ENCODE measurements around the gene FBLIM1. TPM values are rescaled to one million over a fixed set of nuclear protein-coding genes. Genes with fewer than 3 reads are reported as not detected.

The FBLIM1 gene
- total RNA-seq, 1 experiment from 2014 or later = 6.0 TPM

DNA sequence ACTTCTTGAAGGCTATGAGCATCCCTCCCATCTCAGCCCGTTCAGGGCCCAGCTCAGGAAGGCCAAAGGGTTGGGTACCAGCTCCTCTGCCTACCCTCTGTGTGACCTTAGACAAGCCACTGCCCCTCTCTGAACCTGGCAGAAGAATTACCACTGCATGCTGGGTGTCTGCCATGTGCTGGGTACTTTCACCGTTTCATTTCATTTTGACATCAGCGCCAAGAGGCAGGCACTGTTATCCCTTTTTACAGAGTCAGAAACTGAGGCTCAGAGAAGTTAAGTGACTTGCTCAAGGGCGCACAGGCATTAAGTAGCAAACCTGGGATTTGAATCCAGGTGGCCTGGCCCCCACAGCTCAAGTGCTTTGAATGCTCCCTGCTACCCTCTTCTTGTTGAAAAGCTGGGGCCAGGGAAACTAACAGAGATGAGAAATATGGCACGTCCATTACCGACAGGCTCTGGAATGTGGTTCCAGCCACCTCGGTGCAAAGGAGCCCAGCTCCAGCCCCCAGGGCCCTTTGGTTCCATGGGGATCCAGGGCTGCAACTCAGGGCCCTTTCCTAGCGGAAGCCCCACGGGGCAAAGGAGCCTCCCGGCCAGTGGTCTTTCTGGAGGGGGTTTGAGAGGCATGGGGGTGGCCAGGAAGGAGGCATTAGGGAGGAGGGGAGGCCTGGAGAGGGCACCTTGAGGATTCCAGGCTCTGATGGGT is 9.8 kb upstream of the FBLIM1 start:
- Histone ChIP-seq H4K20me1 (ENCODE audit: insufficient read depth) (no peaks in the 10 kb centered on the region), H3K4me1 (ENCODE audit: control insufficient read depth in 1 of 2, insufficient read depth in 2 of 2, low read length in 2 of 2) (no peaks in the 10 kb centered on the region; a peak in 1 of 4 replicates), H3K27ac (ENCODE audit: low read depth, low read length) (no peak overlapping the region), H3K36me3 (ENCODE audit: control insufficient read depth in 1 of 2, insufficient read depth in 2 of 2, low read length in 2 of 2) (no peaks in the 10 kb centered on the region), H3K4me2 (ENCODE audit: low read length) (no peak overlapping the region), H3K9me3 (ENCODE audit: control insufficient read depth in 1 of 2, insufficient read depth in 1 of 2, low read depth in 1 of 2, low read length in 2 of 2) (no peaks in the 10 kb centered on the region), H3K4me3 (replicated peaks in 1 of 2; ENCODE audit: low read depth in 1 of 2, low read length in 2 of 2) (no peak overlapping the region), H3K9me2 (ENCODE audit: insufficient read depth) (no peaks in the 10 kb centered on the region), H3K27me3 (ENCODE audit: insufficient read depth, low read length) (no peaks in the 10 kb centered on the region), H3K79me2 (ENCODE audit: insufficient read depth, low read length) (no peaks in the 10 kb centered on the region), H2AFZ (ENCODE audit: low read depth, low read length, poor library complexity, severe bottlenecking) (no peak overlapping the region), H3K9ac (ENCODE audit: low read length) (no peak overlapping the region)
- no TSS peak for BruUV-seq (replicated peaks)
- POLR2A ChIA-PET = no interaction called here
- intact Hi-C loops (cut with micrococcal nuclease) = no loop called here
- RAD21 ChIA-PET (ENCODE audit: low non-redundant PET in 1 of 2, low total read pairs in 2 of 2, uncharacterized antibody in 2 of 2, unreplicated experiment in 2 of 2) = no interaction called here
- DNase-seq (ENCODE audit: low read depth, low spot score) = no peak
- CTCF ChIA-PET = no interaction called here
- no peak for ATAC-seq
- TF ChIP-seq EGR1 (IDR thresholded peaks at IDR 0.05; ENCODE audit: low read depth) (no peak), CTCF (IDR thresholded peaks at IDR 0.05 in 2 of 3, conservative IDR thresholded peaks at IDR 0.05 in 1 of 3; ENCODE audit: borderline replicate concordance in 1 of 3, insufficient read depth in 1 of 3, low read depth in 2 of 3, low read length in 2 of 3) (no peak), EZH2 (IDR thresholded peaks at IDR 0.05) (no peak), SIN3A (IDR thresholded peaks at IDR 0.05; ENCODE audit: low read depth) (no peak), ZNF274 (IDR thresholded peaks at IDR 0.05; ENCODE audit: low read depth, low read length) (no peak), POLR2AphosphoS5 (IDR thresholded peaks at IDR 0.05; ENCODE audit: low read depth, low read length) (no peak), POLR2A (IDR thresholded peaks at IDR 0.05; ENCODE audit: borderline replicate concordance, extremely low read depth, insufficient read depth, insufficient read length) (no peak), MAX (IDR thresholded peaks at IDR 0.05) (no peak), SP1 (IDR thresholded peaks at IDR 0.05; ENCODE audit: low read depth) (no peak)
- TF ChIP-seq, protein P1, sequence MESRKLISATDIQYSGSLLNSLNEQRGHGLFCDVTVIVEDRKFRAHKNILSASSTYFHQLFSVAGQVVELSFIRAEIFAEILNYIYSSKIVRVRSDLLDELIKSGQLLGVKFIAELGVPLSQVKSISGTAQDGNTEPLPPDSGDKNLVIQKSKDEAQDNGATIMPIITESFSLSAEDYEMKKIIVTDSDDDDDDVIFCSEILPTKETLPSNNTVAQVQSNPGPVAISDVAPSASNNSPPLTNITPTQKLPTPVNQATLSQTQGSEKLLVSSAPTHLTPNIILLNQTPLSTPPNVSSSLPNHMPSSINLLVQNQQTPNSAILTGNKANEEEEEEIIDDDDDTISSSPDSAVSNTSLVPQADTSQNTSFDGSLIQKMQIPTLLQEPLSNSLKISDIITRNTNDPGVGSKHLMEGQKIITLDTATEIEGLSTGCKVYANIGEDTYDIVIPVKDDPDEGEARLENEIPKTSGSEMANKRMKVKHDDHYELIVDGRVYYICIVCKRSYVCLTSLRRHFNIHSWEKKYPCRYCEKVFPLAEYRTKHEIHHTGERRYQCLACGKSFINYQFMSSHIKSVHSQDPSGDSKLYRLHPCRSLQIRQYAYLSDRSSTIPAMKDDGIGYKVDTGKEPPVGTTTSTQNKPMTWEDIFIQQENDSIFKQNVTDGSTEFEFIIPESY (IDR thresholded peaks at IDR 0.05; ENCODE audit: extremely low read depth, insufficient replicate concordance, low read length) = no peak
- TF ChIP-seq, protein P2, sequence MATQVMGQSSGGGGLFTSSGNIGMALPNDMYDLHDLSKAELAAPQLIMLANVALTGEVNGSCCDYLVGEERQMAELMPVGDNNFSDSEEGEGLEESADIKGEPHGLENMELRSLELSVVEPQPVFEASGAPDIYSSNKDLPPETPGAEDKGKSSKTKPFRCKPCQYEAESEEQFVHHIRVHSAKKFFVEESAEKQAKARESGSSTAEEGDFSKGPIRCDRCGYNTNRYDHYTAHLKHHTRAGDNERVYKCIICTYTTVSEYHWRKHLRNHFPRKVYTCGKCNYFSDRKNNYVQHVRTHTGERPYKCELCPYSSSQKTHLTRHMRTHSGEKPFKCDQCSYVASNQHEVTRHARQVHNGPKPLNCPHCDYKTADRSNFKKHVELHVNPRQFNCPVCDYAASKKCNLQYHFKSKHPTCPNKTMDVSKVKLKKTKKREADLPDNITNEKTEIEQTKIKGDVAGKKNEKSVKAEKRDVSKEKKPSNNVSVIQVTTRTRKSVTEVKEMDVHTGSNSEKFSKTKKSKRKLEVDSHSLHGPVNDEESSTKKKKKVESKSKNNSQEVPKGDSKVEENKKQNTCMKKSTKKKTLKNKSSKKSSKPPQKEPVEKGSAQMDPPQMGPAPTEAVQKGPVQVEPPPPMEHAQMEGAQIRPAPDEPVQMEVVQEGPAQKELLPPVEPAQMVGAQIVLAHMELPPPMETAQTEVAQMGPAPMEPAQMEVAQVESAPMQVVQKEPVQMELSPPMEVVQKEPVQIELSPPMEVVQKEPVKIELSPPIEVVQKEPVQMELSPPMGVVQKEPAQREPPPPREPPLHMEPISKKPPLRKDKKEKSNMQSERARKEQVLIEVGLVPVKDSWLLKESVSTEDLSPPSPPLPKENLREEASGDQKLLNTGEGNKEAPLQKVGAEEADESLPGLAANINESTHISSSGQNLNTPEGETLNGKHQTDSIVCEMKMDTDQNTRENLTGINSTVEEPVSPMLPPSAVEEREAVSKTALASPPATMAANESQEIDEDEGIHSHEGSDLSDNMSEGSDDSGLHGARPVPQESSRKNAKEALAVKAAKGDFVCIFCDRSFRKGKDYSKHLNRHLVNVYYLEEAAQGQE (IDR thresholded peaks at IDR 0.05; ENCODE audit: low read depth) = no peak

Data from HCT116 (cell line).